ENCODE results near the gene BRCA1.

BRCA1 gene

GRCh38 chr17:43074869-43075268, 50.3 kb downstream of the BRCA1 start:
- no peak for DNase-seq (ENCODE audit: low spot score)
- no peak for TF ChIP-seq CTCF (IDR thresholded peaks at IDR 0.05; ENCODE audit: borderline replicate concordance, control extremely low read depth, extremely low read depth, insufficient read depth, missing control alignments)
- in situ Hi-C loops (cut with MboI; ENCODE audit: low sequenced_read_pairs, unreplicated experiment), result no loop called here

GRCh38 chr17:43070872-43071271, 54.3 kb downstream of the BRCA1 start:
- DNase-seq (ENCODE audit: low spot score), result no peak
- in situ Hi-C loops (cut with MboI; ENCODE audit: low sequenced_read_pairs, unreplicated experiment), result no loop called here
- TF ChIP-seq CTCF (IDR thresholded peaks at IDR 0.05; ENCODE audit: borderline replicate concordance, control extremely low read depth, extremely low read depth, insufficient read depth, missing control alignments), result no peak

GRCh38 chr17:43070257-43070656, 54.9 kb downstream of the BRCA1 start:
- in situ Hi-C loops (cut with MboI; ENCODE audit: low sequenced_read_pairs, unreplicated experiment), result no loop called here
- no peak for DNase-seq (ENCODE audit: low spot score)
- no peak for TF ChIP-seq CTCF (IDR thresholded peaks at IDR 0.05; ENCODE audit: borderline replicate concordance, control extremely low read depth, extremely low read depth, insufficient read depth, missing control alignments)

GRCh38 chr17:43069368-43069898, 55.7 kb downstream of the BRCA1 start:
- in situ Hi-C loops (cut with MboI; ENCODE audit: low sequenced_read_pairs, unreplicated experiment), result no loop called here
- TF ChIP-seq CTCF (IDR thresholded peaks at IDR 0.05; ENCODE audit: borderline replicate concordance, control extremely low read depth, extremely low read depth, insufficient read depth, missing control alignments), result no peak
- DNase-seq (ENCODE audit: low spot score), result no peak

- in situ Hi-C loops (cut with MboI; ENCODE audit: low sequenced_read_pairs, unreplicated experiment), result no loop called here
- TF ChIP-seq CTCF (IDR thresholded peaks at IDR 0.05; ENCODE audit: borderline replicate concordance, control extremely low read depth, extremely low read depth, insufficient read depth, missing control alignments), result no peak
- DNase-seq (ENCODE audit: low spot score), result no peak
Measured at GRCh38 chr17:43068570-43069367, 56.4 kb downstream of the BRCA1 start.

GRCh38 chr17:43062984-43063638, 62.1 kb downstream of the BRCA1 start:
- TF ChIP-seq CTCF (IDR thresholded peaks at IDR 0.05; ENCODE audit: borderline replicate concordance, control extremely low read depth, extremely low read depth, insufficient read depth, missing control alignments), result no peak
- DNase-seq (ENCODE audit: low spot score), result no peak
- in situ Hi-C loops (cut with MboI; ENCODE audit: low sequenced_read_pairs, unreplicated experiment), result no loop called here
